ENCODE results near the gene GLUL.
A peak's percentile ranks its signal among the peaks of the same experiment; 100 is the strongest.

GLUL gene

DNA sequence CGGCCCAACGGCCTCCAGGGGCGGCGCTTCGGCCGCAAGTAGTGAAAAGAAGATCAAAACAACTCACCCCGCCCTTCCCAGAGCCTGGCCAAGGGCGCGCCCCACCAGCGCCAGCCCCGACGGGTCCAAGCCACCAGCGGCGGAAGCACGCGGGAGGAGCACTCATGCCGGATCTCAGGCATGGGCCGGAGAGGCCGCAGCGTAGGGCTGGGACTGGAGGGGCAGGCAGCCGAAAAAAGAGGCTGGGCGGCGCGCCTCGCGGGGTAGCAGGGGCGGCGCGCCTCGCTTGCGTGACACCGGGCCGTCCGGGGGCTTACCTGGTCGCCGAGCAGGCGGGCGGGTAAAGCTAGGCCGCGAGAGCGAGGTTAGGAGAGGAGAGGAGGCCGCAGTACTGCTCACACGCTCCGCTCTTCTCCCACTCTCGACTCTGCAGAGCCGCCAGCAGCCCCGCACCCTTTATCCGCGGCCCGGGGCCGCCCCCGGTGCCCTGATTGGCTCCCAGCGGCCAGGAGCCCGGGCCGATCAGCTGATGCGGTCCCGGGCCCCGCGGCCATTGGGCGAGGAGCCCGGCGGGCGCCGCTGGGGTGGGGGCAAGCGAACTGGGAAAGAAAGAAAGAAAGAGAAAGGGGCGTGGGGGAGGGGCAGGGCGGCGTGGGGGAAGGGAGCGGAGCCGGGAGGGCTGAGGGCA, at the start of gene GLUL:
GLUL (minus strand) TSS at position 429 of the 688 bp plus-strand sequence. CDS start 3,053 bp downstream, outside the sequence.
- peak; percentile 95 to 97 (median 96) for DNase-seq

DNA sequence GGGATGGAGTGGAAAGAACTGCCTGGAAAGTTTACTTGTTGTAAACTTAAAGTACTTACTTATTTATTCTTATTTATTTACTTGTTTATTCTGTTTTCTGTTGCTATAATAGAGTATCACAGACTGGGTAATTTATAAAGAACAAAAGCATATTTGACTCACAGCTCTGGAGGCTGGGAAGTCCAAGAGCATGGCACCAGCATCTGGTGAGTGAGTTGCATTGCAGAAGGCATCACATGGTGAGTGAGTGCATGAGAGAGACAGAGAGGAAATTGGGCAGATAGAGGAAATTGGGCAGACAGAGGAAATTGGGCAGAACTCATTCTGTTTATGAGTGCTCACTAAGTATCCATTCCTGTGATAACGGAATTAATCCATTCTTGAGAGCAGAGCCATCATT, 46.7 kb upstream of the GLUL start:
- DNase-seq, result peak in 2 of 3 donors; percentile 10 to 21

DNA sequence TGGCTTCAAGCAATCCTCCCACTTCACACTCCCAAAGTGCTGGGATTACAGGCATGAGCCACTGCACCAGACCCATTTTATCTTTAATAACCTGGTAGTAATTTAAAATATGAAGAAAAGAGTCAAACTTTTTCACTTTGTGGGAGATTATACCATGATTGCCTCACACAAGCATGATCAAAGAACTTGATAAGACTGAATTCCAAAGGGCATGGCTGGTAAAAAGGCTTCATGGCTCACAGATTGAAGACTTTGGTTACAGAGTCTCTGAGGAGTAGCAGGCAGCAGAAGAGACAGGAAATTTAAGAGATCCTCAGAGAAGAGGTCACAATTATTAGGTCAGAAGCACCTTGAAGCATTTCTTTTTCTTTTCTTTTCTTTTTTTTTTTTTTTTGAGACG, 42.0 kb upstream of the GLUL start:
- no peak for DNase-seq

DNA sequence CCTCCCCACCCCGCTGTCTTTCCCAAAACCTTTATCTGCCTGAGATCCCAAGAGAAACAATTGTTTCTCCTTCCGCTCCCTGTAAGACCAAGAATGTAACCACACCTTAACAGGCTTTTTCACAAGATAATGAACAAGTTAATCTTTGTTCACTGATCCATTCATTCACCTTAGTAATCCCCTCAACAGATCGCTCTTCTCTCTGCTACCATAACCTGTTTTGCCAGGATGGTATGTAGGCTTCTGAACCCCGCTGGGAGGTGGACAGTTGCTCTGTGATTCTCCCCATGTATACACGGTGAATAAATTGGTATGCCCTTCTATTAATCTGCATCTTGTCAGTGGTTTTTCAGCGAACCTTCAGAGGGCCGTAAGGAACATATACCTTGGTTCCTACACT, 39.7 kb upstream of the GLUL start:
- DNase-seq, result no peak

DNA sequence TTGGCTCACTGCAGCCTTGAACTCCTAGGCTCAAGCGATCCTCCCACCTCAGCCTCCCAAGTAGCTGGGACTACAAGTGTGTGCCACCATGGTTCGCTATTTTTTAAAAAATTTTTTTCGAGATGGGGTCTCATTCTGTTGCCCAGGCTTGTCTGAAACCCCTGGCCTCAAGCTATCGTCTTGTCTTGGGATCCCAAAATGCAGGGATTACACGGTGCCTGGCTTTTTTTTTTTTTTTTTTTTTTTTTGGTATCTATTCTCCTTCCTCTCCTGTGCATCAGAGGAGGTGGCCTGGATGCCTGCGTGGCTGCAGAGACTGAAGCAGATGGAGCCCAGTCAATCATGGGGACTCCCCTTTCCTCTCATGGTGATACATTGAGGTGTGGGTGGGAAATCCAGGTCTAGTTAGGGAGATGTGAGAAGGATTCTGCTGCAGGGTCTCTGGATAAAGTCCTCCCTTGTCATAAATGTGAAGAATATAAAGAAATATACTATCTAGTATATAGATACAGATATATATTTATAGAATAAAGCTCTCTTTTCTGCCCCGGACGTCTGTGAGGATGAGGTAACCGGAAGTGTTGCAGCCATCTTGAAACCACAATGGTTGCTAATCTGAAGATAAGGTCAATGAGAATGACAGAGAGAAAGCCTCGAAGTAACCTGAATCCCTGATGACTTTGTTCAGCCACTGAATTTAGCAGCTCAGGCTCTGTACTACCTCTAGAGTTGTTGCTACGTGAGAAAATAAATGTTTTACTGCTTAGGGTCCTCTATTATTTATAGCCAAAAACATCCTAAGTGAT, 38.9 kb upstream of the GLUL start:
- DNase-seq, result peak; percentile 36 to 53 (median 47)

DNA sequence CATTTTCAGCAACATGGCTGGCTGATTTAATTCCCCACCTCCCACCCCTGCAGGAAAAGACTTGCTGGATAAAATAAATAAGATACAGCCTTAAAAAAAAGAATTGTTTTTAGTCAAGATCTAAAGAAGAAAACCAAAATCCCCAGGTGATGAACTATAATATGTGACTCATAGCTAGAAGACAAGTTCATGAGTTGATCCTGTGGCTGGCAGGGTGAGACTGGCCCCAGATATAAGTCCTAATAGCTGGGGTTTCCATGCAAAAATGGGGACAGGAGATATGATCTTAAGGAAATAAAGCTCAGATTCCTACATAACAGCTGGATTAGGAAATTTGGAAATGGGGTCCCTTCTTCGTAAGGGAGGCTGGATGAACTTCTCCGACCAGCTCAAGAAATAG, 36.5 kb upstream of the GLUL start:
- DNase-seq, result no peak

DNA sequence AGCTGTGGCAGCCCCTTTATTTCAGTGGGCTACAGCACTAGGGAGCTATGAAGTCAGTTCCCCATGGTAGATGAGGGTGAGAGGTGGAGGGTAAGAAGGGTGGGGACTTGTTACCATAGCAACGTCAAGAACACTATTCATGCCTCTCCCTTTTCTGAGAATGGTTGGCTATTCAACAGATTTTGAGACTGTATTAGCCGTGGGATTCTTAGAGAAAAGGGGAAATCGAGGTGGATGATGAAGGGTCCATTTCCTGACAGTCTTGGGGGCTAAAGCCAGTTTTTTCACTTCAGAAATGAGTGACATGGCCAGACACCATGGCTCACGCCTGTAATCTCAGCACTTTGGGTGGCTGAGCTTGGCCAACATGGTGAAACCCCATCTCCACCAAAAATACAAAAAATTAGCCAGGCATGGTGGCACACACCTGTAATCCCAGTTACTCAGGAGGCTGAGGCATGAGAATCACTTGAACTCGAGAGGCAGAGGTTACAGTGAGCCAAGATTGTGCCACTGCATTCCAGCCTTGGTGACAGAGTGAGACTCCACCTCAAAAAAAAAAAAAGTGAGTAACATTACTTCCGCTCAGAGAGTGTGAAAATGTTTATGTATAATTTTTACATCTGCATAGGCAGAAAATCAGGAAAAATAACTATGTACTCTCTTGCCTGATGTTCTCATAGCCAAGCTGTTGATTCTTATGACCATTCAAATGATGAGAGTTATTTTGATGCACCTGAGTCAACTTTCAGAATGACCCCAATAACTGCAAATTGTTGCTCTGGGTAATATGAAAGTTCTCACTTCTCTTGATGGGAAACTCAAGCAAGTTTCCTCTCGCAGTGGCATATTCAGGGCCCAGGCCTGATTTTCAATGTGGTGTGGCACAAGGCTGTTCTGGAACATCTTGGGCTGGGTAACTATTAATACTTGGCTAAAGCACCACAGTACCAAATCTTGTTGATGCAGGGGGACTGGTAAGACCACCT, 35.1 kb upstream of the GLUL start:
- no peak for DNase-seq

DNA sequence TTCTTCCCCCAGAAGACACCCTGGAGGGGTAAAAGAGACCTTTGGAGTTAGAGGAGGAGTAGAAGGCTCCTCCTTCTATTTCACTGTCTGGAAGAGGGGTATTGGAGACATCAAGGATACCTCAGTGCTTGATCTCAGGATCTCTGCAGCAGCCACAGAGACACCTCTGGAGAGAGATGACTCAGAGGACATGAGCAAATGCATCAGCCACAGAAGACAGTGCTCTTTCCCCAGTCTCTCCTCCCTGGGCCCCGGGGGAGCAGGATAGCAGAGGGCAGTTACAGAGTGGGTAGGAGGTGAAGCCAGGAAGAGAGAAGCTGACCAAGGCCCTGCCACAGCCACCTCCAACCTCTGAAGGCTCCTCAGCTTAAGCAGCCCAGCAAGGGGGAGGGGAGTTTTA, 24.2 kb upstream of the GLUL start:
- peak; percentile 38 to 61 (median 44) for DNase-seq

DNA sequence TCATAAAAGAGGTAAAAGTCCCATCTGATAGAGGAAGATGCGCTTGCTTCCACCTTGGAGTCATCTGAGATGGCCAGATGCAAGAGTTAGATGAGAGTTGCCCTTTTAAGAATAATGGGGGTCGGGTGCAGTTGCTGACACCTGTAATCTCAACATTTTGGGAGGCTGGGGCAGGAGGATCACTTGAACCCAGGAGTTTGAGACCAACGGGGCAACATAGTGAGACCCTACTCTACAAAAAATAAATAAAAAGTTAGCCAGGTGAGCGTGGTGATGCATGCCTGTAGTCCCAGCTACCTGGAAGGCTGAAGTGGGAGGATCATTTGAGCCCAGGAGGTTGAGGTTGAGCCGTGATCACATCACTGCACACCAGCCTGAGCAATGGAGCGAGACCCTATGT, 22.4 kb upstream of the GLUL start:
- no peak for DNase-seq

DNA sequence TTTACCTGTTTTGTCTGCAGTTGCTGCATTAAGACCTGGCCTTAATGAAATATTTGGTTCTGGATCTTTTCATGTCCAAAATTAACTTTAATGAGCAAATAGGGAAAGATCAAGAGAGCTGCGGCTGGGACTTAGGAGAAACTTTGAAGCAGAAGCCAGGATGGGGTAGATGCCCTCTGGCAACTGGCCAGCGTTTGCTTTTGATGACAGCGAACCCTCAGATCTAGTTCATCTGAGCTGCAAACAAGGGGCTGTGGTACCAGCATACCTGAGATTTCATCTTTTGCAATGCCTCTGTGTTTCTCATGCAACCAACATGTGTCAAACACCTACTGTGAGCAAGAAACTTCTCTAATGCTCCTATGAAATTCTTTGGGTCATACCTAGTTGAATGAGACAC, 21.9 kb upstream of the GLUL start:
- DNase-seq, result no peak

DNA sequence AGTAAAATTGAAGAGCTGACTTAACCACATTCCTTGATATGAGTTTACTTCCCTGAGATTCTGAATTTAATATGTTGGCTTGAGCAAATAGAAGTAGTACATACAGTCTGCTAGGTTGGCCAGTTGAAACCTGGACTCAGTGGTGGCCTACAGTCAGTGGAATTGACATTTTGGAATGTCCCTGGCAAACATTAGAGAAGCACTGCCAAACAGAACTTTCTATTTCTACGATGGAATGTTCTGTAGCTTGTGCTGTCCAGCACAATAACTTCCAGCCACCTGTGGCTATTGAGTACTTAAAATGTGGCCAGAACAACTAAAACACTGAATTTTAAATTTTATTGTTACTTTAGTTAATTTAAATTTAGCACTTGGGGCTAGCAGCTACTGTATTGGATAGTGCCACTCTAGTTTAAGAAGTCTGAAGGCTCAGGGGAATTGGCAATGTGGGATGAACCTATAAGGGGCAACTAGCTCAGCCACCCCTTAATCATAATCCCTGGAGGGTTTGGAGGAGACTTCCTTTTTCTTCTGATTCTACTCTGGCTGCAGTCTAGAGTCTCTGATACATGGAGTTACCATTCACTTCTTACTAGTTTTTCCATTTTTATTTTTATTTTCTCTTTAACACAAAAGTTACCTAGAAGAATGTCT, 19.2 kb upstream of the GLUL start:
- no peak for DNase-seq

DNA sequence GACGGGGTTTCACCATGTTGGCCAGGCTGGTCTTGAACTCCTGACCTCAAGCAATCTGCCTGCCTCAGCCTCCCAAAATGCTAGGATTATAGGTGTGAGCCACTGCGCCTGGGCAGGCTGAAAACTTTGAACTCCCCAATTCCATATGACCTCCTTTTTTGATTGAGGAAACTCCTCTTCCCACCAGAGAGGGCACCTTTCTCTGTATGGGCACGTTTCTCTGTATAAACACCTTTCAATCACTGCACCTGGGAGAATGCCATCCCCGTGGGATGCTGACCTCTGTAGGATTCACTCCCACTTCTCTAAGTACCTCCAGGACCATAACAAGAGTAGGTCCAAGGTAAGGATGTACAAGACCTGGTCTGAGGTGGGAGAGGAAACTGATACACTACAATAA, 18.5 kb upstream of the GLUL start:
- DNase-seq, result no peak

DNA sequence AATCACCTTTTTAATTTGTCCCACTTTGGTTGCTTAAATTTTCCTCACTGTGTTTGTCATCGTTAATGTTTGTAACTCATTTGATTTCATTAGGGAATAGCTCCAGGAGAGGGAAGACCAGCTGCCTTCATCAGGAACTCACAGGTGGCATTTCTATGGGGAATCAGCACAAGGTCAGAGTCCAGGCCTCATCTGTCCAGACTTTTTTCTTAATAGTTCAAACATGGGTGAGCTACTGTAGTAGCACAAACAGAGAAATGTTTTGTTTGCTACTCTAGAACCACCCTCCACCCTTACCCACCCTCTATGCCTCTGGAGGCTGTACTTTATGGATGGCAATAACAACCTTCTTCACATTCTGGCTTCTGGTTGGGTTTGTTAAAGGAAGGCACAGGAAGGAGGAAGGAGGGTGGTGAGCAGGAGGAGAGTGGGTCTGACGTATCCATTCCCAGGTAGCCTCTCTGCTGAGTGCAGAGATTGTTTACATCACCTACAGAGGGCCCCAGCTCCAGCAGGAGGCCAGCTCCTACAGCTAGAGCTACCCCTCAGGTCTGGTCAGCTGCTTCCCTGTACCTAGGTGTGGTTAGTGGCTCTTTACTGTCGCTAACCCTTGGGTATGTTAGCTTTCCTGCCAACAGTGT, 17.0 kb upstream of the GLUL start:
- no peak for DNase-seq

DNA sequence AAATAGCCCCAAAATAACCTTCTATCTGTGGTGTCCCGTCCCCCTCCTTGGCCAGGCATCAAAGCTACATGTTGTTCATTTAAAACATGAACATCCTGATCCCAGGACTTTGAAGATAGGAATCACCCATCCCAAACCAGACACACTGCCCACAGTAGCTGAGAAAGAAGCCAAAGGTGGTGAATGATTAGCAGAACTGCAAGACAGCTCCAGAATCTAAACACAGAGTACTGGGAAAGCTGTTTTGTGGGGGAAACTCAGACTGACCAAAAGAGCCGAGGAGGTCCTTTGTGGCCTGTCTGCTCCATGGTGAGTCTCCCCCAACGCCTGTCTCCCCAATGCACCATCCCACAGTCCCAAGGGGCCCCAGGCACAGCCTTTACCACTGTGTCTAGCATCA, 16.1 kb upstream of the GLUL start:
- DNase-seq, result no peak

DNA sequence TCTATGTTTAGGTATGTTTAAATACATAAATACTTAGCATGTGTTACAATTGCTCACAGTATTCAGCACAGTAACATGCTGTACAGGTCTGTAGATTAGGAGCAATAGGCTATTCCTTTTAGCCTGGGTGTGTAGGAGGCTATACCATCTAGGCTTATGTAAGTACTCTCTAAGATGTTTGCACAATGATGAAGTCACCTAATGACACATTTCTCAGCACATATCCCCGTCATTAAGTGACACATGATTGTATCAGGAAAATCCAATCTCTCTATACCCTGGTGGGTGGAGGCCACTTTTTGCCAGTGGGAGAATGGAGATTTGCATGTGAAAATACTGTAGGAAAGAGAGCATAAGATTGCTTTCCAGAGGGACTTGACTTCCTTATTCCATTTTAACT, 14.4 kb upstream of the GLUL start:
- peak; percentile 78 to 93 (median 87) for DNase-seq

DNA sequence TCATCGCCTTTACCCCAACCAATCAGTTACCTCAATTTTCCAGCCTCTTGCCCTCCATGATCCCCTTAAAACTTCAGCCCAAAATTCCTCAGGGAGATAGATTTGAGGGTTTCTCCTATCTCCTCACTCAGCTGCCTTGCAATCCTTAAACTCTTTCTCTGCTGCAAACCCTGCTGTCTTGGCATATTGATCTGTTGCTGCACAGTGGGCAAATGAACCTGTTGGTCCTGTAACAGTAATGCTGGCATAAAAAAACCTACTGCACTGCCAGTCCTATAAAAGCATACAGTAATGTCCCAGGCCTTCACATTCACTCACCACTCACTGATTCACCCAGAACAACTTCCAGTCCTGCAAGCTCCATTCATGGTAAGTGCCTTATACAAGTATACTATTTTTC, 14.0 kb upstream of the GLUL start:
- no peak for DNase-seq

DNA sequence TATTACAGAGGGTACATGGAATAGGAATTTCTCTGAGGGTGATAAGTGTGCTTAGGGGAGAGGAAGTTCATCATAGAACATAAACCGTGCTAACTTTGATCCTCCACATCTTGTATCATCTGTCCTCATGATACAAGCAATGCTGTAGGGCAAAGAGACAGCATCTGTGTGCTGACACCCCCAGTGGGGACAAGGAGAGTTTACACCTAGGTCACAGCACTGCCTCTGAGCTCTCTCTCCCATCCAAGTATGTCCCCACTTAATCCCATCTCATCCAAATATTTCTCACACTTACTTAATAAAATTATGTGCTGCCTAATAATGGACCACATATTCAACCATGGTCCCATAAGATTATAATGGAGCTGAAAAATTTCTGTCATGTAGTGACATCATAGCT, 13.2 kb upstream of the GLUL start:
- DNase-seq, result no peak

DNA sequence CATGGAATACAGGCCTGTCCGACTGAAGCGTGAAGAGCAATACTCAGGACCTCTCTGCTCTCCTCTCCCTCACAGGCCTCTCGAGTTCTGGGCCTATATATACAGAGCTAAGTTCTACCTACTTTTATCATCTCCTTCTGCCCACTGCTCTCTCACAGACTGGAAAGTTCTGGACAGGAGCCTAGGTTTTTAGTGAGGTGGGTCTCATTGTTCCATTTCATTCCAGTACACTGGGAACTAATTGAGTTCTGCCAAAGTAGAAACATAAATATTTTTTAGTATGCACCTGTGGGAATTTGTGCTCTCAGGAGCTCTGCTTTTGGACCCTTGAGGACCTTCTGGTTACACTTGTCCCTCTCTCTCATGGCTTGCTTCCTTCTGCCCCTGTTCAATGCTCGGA, 9.0 kb upstream of the GLUL start, which contains the start of gene TEDDM1:
TEDDM1 (minus strand) TSS at position 101 of the 400 bp plus-strand sequence. CDS start 182 bp downstream, outside the sequence.
- no peak for DNase-seq

DNA sequence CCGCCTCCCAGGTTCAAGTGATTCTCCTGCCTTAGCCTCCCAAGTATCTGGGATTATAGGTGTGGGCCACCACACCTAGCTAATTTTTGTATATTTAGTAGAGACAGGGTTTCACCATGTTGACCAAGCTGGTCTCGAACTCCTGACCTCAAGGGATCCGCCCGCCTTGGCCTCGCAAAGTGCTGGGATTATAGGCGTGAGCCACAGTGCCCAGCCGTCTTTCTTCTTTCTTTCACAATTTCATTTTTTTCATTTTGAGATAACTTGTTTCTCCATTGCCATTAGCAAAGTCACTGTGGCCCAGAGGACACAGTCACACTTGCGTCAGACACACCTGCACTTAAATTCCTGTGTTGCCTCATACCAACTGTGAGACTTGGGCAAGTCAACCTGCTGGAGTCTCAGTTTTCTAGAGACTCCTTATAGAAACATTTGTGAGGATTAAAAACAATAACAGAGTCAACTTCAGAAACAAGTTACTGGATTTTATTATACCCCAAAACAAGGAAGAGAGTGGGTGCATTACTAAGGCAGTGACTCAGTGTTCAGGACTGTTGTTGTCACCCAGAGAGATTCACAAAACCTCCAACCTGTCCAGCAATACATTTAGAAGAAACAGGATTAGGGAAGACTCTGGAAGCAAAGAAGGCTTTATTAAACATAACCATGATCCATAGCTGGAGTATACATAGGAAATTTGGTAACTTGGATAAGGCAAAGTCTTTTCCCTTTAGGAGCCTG, 6.2 kb upstream of the GLUL start:
- DNase-seq, result peak; percentile 26 to 56 (median 44)

DNA sequence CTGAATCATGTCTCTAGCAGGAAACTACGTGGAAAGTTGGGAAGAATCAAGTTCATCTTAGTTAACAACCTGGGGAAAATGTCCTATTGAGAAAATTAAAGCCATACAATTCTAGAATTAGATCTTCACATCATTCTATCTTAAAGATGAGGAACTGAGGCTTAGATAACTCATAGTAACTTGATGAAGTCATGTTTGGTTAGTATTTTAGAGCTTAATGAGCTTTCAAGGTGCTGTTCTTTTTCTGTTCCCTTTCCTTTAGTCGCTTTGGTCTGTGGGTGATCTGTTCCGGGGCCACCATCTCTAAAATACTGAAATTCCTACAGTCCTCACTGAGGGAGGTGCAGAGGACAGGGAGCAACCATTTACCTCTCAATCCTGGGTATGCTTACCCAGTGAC, 4.3 kb upstream of the GLUL start:
- DNase-seq, result peak in 2 of 3 donors; percentile 29 to 54

All from suppressor macrophage treated with lipopolysaccharide for 1 hour (primary cell).